Measurements from ENCODE around the gene RGS17. TPM values are rescaled to one million over a fixed set of nuclear protein-coding genes. Genes with fewer than 3 reads are reported as not detected.

Gene RGS17
- total and polyA plus RNA-seq, 2 of the 13 experiments (the other 11 are each of a cell fraction or from before 2014, with no cell fraction given), result 0.04 TPM; not detected in 1

- TF ChIP-seq POGK (CRISPR knock-in tag; conservative IDR thresholded peaks at IDR 0.05), result no peak
- TF ChIP-seq CENPX (CRISPR knock-in tag; IDR thresholded peaks at IDR 0.05), result no peak
- no peak for TF ChIP-seq ZGPAT (CRISPR knock-in tag; IDR thresholded peaks at IDR 0.05)
- TF ChIP-seq CREB3 (CRISPR knock-in tag; IDR thresholded peaks at IDR 0.05), result no peak
- TF ChIP-seq RBFOX2 (IDR thresholded peaks at IDR 0.05; ENCODE audit: low read depth, low read length), result peak; percentile 81
- no peak for TF ChIP-seq RFX5 (IDR thresholded peaks at IDR 0.05; ENCODE audit: low read depth, low read length)
- no peak for TF ChIP-seq ZNF597 (CRISPR knock-in tag; IDR thresholded peaks at IDR 0.05)
- TF ChIP-seq ZNF879 (CRISPR knock-in tag; IDR thresholded peaks at IDR 0.05), result no peak
- TF ChIP-seq ZNF784 (CRISPR knock-in tag; IDR thresholded peaks at IDR 0.05; ENCODE audit: borderline replicate concordance), result peak; percentile 15; the same call in 1 of the 2 replicates
- TF ChIP-seq SNAPC2 (CRISPR knock-in tag; IDR thresholded peaks at IDR 0.05), result no peak; the same call in 1 of the 2 replicates
- no peak for TF ChIP-seq ZNF644 (CRISPR knock-in tag; IDR thresholded peaks at IDR 0.05; ENCODE audit: low read depth)
- TF ChIP-seq ZNF788 (CRISPR knock-in tag; IDR thresholded peaks at IDR 0.05; ENCODE audit: borderline replicate concordance), result no peak
- TF ChIP-seq SAFB2 (CRISPR knock-in tag; IDR thresholded peaks at IDR 0.05; ENCODE audit: borderline replicate concordance, low read depth), result no peak
- TF ChIP-seq GATA4 (IDR thresholded peaks at IDR 0.05; ENCODE audit: borderline replicate concordance, low read depth), result no peak
- TF ChIP-seq TMF1 (CRISPR knock-in tag; IDR thresholded peaks at IDR 0.05; ENCODE audit: low read depth), result peak; percentile 2; the same call in 1 of the 2 replicates
- no peak for TF ChIP-seq SMAD1 (CRISPR knock-in tag; IDR thresholded peaks at IDR 0.05; ENCODE audit: borderline replicate concordance, low read depth)
- 0 out of 2 replicates have a peak, but pooled peaks have one; percentile 38 for TF ChIP-seq ZNF414 (CRISPR knock-in tag; IDR thresholded peaks at IDR 0.05)
- no peak for TF ChIP-seq ZNF878 (CRISPR knock-in tag; IDR thresholded peaks at IDR 0.05)
- no peak for TF ChIP-seq CSRNP2 (CRISPR knock-in tag; conservative IDR thresholded peaks at IDR 0.05; ENCODE audit: low read depth)
- TF ChIP-seq ZNF232 (CRISPR knock-in tag; IDR thresholded peaks at IDR 0.05; ENCODE audit: borderline replicate concordance), result no peak
Measured at GRCh38 chr6:152981989-152982903, 148.8 kb downstream of the RGS17 start (continued).
